ENCODE measurements around the gene PTPRCAP. TPM values are rescaled to one million over a fixed set of nuclear protein-coding genes. Genes with fewer than 3 reads are reported as not detected.

Gene PTPRCAP
- total RNA-seq, 1 experiment from 2014 or later: 1.7 TPM

- no peaks in the 10 kb centered on the region for H3K79me2 ChIP-seq (ENCODE audit: insufficient read depth, low read length)
- no peak overlapping the region for H2BK12ac ChIP-seq (ENCODE audit: insufficient read length, low read depth, low read length)
- H3K27me3 ChIP-seq (ENCODE audit: insufficient read depth, low read length): no peaks in the 10 kb centered on the region
- no peak overlapping the region for H2BK20ac ChIP-seq (ENCODE audit: low read depth, low read length, poor library complexity, severe bottlenecking)
- no peak overlapping the region for H3K27ac ChIP-seq (ENCODE audit: insufficient read length, low read depth, low read length)
- H3K9me3 ChIP-seq (ENCODE audit: control insufficient read depth, low read depth, low read length): no peaks in the 10 kb centered on the region
- peak overlapping the region in 1 of 3 experiments; percentile 72; a peak in 2 of 7 replicates for H3K27ac Mint-ChIP-seq
- H3K4me1 Mint-ChIP-seq: peaks cover 18 to 22% of the 10 kb centered on the region in 2 experiments
- no peak overlapping the region for H3K9ac ChIP-seq (ENCODE audit: extremely low read depth, insufficient read length, low read length)
- H3K14ac ChIP-seq (ENCODE audit: insufficient read depth, low read length): no peak overlapping the region
- H4K91ac ChIP-seq (ENCODE audit: insufficient read length, low read depth, low read length): no peak overlapping the region
- peaks cover 43% of the 10 kb centered on the region for H3K27me3 Mint-ChIP-seq (ENCODE audit: low read depth)
- no peaks in the 10 kb centered on the region for H3K4me1 ChIP-seq (ENCODE audit: insufficient read depth, low read length)
- no peaks in the 10 kb centered on the region for H3K23me2 ChIP-seq (ENCODE audit: insufficient read length, low read depth, low read length, poor library complexity, severe bottlenecking)
- no peak for TF ChIP-seq CTCF (conservative IDR thresholded peaks at IDR 0.05)
- H3K18ac ChIP-seq (ENCODE audit: insufficient read length, low read depth, low read length): no peak overlapping the region
- DNase-seq: no peak
- no peak overlapping the region for H2BK15ac ChIP-seq (ENCODE audit: low read depth, low read length)
- no peak overlapping the region for H2AK5ac ChIP-seq (ENCODE audit: insufficient read length, low read length)
- H3K9me3 Mint-ChIP-seq: no peaks in the 10 kb centered on the region; a peak in 1 of 5 replicates
- H2BK5ac ChIP-seq (ENCODE audit: insufficient read length, low read length): no peak overlapping the region
- H3K4me2 ChIP-seq (ENCODE audit: insufficient read depth, insufficient read length, low read length): peak overlapping the region; percentile 20
- H4K20me1 ChIP-seq (ENCODE audit: control insufficient read depth, insufficient read depth, insufficient read length): no peaks in the 10 kb centered on the region
- H4K5ac ChIP-seq (ENCODE audit: insufficient read length, low read depth, low read length): no peak overlapping the region
- H3K79me1 ChIP-seq (ENCODE audit: insufficient read depth, low read depth, low read length, poor library complexity, severe bottlenecking): no peaks in the 10 kb centered on the region
- H4K8ac ChIP-seq (replicated peaks; ENCODE audit: insufficient read length, low read depth, low read length): no peak overlapping the region
- H3K4ac ChIP-seq (ENCODE audit: low read depth, low read length): no peak overlapping the region
- no peak overlapping the region for H3T11ph ChIP-seq (ENCODE audit: low read length)
- peak overlapping the region; percentile 49 to 75 for H3K4me3 Mint-ChIP-seq
- H2AFZ ChIP-seq (ENCODE audit: low read length): no peak overlapping the region
- no peak overlapping the region for H2BK120ac ChIP-seq (ENCODE audit: low read depth, low read length, poor library complexity, severe bottlenecking)
- WGBS (ENCODE audit: extremely low coverage, insufficient read length, low lambda C conversion rate): no CpG with 5 or more reads among the region's 21 CpGs
- H3K23ac ChIP-seq (ENCODE audit: insufficient read length, low read depth, low read length): no peak overlapping the region
- H3K56ac ChIP-seq (ENCODE audit: insufficient read length, low read depth, low read length): no peak overlapping the region
- peaks cover 0 to 1% (median 0%) of the 10 kb centered on the region in 3 experiments; a peak in 1 of 7 replicates for H3K36me3 Mint-ChIP-seq (ENCODE audit: insufficient read depth in 1 of 3, low read depth in 3 of 3)
Measured at GRCh38 chr11:67416416-67417335, 20.8 kb downstream of the PTPRCAP start.
